GOT3 (cell line): ENCODE results near the gene NAT16.
"Not testable (repeated sequence)": the region's sequence is repeated elsewhere in the genome, so short reads cannot be mapped to it uniquely, and the experiment has no call there.

Source experiments
- DNase-seq: peaks from one replicate; lab custom pipeline; 2025; ENCODE audit warnings: mixed read lengths; lab: John Stamatoyannopoulos, UW

Gene NAT16

DNA sequence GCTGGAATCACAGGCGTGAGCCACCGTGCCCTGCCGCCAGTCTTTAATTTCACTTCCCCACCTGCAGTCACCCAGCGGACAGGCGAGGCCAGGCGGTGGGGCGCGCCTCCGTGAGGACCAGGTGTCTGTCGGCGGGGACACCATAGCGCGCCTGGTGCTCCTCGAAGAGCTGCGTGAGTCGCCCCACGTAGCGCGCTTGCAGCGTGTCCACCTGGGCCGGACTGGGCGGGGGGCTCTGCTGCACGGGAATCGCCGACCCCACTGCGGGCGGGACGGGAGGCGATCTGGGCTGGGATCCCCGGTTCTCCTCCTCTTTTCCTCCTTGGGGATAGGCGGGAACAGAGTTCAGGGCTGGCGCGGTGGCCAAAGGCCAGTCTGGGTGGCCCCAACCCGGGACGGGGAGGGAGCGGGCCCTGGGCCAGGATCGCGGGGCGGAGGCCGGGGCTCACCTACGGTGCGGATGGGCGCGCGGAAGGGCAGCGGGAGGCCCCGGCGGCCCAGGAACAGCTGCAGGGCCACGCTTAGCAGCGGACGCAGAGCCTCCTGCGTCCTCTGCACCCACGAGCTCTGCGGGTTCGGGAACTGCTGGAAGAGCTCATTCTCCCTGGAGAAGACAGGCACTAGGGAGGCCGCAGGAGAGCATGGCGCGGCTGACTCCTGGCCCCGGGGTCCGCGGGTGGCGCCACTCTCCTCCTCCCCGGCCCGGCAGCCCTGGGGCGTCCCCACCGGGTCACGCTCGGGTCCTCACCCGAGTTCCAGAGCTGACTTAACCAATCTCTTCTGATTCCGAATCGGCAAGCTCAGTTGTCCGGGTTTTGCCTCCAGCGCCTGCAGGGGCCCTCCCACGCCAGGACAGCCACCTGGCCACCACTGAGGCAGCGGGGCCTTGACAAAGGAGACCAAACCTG, 21.9 kb upstream of the NAT16 start:
- no peak for DNase-seq

DNA sequence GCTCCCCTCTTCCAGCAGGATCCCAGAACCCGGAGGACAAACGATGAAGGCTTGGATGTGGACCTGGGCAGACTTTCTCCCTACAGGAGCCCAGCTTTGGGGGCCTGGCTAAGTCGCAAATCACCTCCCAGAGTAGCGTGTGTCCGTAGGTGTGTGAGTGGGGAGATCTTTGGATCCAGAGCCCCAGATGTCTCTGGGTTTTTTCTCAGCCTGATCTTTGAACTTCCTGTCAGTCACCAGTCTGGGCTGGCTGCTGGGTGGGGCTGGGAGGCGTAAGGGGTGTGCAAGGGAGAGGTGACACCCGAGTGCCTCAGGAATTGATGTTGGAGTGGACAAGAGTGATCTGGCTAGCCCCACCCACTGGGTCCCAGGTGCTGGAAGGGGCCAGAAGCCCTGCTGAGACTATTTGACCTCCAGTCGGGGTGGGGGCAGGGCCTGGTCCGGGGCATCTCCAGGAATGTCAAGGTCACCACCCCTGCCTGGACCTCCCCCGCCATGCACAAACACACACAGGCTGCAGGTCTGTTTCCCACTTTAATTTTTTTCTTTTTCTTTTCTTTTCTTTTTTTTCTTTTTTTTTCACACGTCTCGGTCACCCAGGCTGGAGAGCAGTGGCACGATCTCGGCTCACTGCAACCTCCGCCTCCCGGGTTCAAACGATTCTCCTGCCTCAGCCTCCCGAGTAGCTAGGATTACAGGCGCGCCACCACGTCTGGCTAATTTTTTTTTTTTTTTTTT, 20.9 kb upstream of the NAT16 start, which contains the start of gene MOGAT3:
TSS of gene MOGAT3 (minus strand) at position 175 of the 738 bp plus-strand sequence. CDS start 182 bp downstream, outside the sequence.
- DNase-seq = no peak

DNA sequence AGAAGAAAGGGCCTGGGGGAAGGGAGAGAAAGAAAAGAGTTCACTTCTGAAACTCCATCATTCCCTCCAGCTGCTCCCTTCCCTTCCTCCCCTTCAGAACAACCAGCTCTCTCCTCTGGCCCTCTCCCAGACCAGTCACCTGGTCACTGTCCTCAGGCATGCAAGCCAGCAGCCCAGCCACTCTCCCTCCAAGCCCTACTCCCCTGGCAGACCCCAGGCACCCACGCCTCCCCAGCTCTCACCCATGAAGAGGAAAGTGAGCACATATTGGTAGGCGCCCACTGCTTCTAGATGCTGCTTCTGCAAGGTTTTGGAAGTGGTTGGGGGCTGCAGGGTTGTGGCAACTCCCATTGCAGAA, 20.4 kb upstream of the NAT16 start:
- no peak for DNase-seq

DNA sequence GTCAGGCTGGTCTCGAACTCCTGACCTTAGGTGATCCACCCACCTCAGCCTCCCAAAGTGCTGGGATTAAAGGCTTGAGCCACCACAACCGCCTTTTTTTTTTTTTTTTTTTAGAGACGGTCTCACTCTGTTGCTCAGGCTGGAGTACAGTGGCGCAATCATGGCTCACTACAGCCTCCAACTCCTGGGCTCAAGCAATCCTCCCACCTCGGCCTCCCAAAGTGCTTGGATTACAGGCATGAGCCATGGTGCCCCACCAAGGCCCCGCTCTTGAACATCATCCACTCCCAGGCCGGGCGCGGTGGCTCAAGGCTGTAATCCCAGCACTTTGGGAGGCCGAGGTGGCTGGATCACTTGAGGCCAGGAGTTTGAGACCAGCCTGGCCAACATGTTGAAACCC, 19.4 kb upstream of the NAT16 start:
- DNase-seq = not testable (repeated sequence)

DNA sequence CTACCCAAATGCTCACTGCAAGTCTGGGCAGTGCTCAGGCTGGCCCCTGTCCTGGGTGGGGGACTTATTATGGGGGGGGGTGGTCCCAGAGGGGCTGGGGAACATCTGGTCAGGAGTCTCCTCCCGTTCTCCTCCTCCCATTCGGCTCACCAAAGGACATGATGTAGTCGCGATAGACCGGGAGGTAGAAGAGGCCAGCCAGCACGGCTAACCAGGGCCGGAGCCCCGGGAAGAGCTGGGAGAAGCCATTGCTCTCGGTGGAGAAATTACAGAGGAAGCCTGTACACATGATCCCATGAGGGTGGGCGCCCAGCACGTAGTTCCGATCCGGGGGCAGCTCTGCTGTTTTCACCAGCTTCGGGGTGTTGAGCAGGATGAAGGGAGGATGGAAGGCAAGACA, 18.4 kb upstream of the NAT16 start:
- no peak for DNase-seq

DNA sequence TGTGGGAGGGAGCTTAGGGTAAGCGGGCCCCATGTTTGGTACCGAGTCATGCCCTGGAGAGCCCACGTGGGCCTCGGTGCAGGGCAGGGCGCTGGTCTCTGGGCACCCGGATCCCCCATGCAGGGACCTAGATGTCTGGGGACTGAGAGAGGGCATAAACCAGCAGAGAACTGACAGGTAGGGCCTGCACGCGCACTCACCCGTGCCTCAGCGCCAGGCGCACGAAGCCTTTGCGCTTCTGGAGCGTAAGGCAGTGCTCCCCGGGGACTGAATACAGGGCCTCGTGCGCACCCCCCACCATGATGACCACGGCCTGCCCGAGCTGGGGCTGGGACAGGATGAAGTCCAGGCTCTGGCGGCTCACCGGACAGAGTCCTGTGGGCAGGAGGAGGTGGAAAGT, 17.9 kb upstream of the NAT16 start:
- no peak for DNase-seq

DNA sequence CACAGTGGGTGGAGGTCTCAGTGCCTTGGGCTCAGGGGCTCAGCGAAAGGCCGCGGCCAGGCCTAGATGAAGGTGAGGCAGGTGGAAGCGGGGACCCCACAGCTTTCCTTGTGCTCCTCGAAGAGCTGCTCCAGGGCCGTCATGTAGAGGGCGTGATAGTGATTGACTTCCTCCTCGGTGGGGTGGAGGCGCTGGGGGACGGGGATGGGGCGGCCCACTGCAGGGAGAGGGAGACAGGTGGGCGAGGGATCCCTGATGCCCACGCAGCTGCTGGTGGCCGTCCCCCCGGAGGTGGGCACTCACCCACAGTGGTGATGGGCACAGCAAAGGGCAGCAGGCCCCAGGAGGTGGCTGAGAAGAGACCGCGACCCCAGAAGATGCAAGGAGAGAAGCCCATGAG, 15.8 kb upstream of the NAT16 start:
- DNase-seq = no peak

DNA sequence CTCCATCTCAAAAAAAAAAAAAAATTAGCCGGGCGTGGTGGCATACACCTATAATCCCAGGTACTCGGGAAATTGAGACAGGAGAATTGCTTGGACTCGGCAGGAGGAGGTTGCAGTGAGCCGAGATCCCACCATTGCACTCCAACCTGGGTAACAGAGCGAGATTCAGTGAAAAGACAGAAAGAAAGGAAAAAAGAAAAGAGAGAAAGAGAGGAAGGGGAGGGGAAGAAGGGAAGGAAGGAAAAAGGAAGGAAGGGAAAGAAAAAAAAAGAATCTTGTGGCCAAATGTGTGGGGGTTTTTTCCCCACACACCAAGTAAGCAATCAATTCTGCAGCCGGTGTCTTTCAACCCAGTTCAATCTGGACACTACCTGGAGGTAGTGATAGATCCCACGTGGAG, 9.0 kb upstream of the NAT16 start:
- DNase-seq = no peak

DNA sequence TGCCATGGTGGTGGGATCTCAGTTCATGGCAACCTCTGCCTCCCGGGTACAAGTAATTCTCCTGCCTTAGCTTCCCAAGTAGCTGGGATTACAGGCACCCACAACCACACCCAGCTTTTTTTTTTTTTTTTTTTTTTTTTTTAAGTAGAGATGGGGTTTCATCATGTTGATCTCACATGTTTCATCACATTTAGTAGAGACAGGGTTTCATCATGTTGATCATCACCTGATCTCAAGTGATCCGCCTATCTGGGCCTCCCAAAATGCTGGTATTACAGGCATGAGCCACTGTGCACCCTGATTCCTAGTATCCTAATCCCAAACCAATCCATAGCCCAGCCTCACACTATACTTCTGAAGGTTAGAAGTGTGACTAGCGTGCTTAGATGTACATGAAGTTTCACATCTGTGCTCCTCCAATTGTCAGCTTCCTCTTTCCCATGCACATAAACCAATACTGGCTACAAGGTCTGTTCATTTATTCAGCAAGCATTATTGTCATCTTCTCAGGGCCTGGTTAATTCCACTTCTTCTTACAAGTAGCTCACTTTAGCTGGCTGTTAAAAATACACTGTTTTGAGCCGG, 6.8 kb upstream of the NAT16 start:
- no peak for DNase-seq

DNA sequence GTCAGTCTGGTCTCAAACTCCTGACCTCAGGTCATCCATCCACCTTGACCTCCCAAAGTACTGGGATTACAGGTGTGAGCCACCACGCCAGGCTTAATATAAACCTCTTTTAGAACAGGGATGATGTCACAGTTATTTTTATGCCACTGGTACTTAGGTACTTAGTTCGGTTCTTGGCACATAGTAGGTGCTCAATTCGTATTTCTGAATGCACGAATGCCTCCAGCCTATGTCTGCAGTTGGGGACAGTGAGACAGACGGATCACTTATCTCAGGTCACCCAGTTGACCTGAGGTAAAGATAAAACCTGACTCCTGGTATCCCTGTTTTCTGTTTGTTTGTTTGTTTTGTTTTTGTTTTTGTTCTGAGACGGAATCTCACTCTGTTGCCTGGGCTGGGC, 6.1 kb upstream of the NAT16 start:
- no peak for DNase-seq

DNA sequence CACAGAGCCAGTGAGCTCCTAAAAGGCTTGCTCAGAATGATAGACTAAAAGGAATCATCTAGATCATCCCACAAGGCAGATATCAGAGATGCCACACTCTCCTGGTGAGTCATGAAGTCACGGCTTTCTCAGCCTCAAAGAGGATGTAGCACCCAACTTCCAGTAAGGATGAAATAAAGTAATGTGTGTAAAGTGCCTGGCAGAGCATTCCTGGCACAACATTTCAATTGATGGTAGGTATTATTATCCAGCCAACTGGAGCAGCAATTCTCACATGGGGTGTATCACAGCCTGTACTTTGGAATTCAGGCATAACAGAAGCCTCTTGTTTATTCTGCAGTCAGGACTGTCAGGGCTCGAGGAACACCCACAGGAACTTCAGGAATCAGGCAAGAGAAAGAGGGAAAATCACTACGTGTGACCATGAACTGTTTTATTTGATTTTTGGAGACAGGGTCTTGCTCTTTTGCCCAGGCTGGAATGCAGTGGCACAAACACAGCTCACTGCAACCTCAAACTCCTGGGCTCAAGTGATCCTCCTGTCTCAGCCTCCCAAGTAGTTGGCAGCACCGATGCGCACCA, 5.3 kb upstream of the NAT16 start:
- DNase-seq = no peak

DNA sequence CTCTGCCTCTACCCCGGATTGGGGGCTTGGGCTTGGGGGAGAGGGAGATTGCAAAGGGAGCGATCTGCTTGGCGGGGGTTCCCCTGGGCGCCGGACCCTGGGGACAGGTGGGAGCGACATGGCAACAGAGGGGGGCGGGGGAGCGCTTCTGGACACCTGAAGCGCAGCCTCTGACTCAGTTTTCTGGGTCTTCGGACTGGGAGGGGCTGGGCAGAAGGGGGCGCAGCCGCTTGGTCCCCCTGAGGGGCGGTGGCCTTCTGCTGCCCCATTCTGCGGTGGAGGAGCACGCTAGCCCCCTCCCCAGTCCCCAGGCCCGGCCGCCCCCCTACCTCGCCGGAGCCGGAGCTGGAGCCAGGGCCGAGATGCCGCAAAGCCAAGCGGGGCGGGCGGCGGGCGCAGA, 380 bp downstream of the NAT16 start:
- no peak for DNase-seq

DNA sequence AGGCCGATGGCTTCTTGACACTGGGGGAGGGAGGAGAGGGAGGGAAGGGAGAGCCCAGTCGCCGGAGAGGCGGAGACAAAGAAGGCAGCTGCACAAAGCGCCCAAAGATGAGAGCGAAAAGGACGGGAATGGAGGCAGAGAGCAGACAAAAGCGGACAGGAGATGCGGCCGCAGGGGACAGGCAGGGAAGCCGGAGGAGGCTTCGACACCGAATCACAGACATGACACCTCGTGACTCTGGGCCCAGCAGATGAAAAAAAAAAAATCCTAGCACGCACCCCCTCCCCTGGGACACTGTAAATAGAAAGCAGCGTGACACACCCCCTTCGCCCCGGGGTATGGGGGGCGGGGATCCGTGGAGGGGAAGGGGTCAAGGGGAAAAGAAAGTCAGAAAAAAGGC, 976 bp downstream of the NAT16 start:
- no peak for DNase-seq

DNA sequence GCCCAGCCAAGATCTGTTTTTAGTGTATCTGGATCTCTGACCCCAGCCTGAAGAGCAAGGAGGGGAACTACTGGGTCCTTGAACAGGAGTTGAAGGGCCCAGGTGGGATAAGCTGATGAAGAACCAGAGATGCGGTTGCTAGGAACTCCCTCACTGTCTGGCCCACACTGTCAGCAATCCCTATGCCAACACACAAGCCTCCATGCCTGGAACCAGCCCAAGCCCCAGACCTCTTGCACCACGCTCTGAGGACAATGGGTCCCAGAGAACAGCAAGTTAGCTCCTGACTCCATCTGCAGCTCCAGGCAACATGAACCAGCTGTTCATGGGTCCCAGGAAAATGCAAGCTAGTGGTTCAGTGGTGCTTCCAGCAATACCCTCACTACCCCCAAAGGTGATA, 2.4 kb downstream of the NAT16 start:
- DNase-seq = no peak

DNA sequence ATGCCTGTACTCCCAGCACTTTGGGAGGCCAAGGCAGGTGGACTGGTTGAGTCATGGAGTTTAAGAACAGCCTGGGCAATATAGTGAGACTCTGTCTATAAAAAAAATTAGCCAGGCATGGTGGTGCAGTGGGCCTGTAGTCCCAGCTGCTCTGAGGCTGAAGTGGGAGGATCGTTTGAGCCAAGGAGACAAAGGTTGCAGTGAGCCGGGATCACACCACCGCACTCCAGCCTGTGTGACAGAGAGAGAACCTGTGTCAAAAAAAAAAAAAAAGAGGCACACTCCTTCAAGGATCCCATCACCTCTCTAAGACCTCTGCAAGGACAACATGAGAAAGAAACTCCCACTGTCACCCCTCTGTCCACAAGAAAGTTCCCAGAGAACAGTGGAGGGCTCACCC, 4.4 kb downstream of the NAT16 start:
- DNase-seq = no peak

DNA sequence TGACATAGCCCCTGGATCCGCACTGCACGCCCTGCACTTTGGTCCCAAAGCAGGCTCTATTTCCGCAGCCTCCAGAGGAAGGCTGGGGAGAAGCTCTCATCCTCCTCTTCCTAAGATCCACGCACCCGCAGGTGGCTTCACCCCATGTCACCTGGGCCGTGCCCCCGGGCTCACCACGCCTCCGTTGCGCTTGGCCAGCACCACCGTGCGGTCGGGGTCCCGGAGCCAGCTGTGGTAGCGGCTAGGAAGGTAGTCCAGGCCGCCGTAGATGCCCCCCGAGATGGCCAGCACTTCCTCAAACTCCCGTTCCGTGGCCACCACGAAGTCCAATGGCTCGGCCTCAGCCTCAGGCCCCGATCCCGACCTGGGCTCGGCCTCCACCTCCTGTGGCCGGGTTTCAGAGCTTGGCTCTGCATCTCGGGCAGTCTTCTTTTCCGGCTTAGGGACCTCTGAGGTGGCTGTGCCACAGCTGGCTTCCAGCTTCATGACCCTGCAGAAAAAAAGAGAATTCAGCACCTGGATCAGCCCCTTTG, 5.7 kb downstream of the NAT16 start:
- no peak for DNase-seq

DNA sequence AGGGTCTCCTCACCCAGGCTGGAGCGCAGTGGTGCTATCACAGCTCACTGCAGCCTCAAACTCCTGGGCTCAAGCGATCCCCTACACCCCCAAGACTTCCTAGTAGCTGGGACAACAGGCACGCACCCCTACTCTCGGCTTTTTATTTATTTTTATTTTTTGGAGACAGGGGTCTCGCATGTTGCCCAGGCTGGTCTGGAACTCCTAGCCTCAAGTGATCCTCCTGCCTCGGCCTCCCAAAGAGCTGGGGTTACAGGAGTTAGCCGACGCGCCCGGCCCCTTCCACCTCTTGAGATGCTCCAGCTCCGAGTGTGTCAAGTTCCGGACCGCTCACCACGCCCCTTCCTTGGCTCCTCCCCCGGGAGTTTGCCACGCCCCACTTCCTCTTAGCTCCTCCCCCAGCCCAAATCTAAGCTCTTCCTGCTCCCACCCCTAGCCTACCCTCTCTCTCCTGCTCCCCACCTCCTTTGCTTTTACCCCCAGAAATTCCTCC, 6.3 kb downstream of the NAT16 start:
- no peak for DNase-seq

DNA sequence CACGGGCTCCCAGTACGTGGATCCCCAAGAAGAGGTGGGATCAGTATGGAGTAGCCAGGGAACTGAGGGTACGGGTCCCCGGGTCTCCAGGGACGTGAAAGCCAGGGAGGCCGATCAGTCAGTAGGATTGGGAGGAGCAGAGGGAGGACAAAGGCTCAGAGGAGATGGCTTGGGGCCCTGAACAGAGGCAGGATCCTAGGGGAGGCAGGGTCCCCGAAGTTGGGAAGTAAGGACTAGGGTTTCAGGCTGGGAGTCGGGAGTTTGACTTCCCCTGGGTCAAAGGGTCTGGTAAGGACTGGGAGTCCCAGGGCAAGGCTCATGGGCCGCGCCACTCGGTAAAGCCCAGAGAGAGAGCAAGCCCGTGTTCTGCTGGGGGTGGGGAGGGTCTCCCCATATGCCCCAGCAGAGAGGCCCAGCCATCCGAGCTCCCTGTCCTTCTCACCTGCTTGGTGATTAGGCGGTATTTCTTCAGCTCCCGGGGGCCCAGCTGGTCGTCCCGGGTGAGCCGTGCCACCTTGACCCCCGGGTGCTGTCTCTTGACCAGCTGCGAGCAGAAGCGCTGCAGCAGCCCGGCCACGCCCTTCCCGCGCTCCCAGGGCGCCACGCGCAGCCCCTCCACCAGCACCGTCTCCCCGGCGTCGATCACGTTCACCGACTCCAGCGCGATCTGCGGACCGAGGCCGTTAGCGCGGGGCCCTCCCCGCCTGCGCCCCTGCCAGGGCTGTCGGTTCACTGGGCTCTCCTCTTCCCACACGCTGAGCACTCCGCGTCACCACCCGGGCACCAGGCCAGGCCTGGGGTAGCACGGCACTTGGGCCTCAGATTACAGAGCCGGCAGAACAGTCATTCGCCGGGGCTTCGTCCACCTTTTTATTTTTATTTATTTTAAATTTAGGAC, 7.0 kb downstream of the NAT16 start:
- no peak for DNase-seq

DNA sequence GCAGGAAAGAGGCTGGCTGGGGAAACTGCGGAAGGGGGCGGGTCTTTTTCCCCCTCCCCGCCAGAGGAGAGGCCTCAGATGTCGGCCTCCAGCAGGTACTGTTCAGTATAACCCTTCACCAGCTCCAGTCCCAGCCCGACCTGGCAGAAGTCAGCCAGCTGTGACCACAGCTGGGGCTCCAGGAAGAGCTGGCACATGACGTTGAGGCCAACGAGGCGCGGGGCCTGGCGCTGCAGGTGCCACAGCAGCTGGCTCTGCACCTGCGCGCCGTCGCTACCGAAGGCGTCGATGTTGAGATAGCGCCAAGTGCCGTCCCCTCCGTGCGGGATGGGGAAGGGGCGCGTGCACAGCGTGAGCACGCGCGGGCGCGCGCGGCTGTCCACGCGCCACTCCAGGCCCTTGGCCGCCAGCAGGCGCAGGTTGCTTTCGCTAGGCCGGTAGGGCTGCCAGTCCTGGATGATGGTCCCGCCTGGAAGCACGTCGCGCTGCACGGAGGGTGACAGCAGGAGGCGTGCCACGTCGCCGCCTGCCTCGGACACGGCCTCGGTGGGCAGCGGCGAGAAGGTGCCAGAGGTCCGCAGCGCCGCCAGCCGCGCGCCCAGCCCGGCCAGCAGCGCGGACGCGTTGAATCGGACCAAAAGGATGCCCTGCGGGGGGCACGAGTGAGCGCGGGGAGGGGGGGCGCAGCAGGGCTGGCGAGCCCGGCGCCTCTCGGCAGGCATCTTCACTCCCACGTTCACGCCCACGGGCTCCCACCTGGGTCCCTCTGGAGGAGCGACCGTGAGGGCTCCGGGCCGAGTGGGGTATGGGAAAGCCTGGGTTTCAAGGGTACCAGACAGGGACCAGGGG, 7.9 kb downstream of the NAT16 start:
- no peak for DNase-seq

DNA sequence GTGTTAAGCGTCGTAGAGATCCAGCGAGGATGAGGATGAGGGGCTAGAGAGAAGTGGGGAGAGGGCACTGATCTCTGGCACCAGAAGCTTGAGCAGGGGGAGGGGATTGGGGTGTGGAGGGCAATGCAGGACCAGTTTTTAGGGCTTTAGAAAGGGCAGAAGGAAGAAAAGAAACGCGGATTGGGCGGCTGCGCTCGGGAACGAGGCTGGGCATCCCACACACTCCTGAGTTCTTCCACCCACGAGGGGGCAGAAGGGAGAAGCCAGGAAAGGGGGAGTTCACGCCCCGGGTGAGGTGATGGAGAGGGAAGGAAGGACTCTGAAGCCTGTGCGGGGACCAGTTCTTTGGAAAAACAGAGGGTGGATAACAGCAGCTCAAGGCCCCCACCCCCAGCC, 8.7 kb downstream of the NAT16 start:
- DNase-seq = no peak
